GM19467 (cell line): ENCODE results near the gene SPIRE2.
"Not testable (repeated sequence)": the region's sequence is repeated elsewhere in the genome, so short reads cannot be mapped to it uniquely, and the experiment has no call there.

Experiments
- ATAC-seq: cut with Tn5 transposase; IDR thresholded peaks from one replicate; pipeline ENCODE4 v1.9.1; 2021; ENCODE audit warnings: mild to moderate bottlenecking, moderate library complexity; ENCODE audit not compliant: unreplicated experiment

SPIRE2 gene

DNA sequence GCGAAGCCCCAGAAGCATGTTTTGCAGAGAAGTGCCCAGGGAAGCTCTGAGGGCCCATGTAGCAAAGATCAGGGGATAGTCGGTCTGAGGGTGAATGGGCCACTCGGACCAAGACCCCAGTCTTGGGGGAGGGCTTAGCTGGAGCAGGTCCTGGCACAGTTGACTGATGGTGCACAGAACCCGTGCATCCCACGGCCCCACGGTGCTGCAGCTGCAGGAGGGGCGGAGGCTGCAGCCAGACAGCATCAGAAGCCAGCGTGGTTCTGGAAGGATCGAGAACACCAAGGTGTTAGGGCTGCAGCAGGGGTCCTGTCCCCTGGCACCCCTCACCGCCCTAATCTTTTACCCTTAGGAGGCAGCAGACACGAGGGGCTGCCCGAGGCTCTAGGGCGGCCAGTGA, 83.9 kb downstream of the SPIRE2 start:
- ATAC-seq, result no peak

GRCh38 chr16:89912627-89913026, 84.4 kb downstream of the SPIRE2 start:
- no peak for ATAC-seq

GRCh38 chr16:89913408-89914387, 85.4 kb downstream of the SPIRE2 start:
- ATAC-seq, result no peak

DNA sequence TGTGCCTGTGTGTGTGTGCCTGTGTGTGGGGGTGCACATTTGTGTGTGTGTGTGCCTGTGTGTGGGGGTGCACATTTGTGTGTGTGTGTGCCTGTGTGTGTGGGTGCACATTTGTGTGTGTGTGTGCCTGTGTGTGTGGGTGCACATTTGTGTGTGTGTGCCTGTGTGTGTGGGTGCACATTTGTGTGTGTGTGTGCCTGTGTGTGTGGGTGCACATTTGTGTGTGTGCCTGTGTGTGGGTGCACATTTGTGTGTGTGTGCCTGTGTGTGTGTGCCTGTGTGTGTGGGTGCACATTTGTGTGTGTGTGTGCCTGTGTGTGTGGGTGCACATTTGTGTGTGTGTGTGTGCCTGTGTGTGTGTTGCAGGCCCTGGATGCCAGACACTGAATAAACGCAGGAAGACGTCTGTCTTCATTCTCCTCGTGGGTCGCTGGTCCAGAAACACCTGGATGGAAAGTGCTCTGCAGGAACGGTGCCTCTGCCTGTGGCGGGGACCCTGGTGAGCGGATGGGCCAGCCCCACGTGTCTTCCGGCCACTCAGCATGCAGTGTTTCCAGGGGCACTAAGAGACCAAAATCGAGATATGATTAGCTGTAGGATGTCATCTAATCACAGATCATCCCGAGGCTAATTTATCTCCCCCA, 86.5 kb downstream of the SPIRE2 start:
- not testable (repeated sequence) for ATAC-seq

GRCh38 chr16:89915303-89916232, 87.3 kb downstream of the SPIRE2 start:
- ATAC-seq, result no peak

DNA sequence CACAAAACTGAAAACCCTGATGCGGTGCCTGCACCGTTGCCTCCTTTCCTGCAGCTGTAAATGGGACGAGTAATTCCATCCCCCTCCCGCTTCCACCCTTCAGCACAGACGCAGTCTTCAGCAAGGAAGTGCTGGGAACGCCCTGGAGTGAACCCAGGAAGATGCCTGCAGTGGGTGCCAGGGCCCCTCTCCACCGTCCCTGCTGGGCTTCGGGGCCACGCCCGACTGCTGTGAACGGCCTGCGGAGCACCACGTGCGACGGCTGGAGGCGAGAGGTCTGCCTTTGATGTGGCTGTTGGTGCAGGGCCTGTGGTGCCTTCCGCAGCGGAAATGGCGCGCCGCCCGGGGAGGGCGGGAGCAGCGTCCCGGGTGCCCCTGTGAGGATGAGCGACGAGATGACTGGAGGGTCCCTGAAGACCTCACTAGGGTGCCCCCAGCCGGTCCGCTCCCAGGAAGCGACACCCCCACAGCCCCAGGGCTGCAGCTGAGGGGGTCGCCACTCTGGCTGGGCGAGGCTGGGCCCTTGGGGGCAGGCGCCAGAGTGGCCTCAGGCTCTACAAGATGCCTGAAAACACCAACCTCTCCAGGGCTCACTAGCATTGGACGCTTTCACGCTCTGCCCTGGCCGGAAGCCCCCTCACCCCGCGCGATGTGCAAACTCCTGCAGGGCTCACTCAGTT, 89.6 kb downstream of the SPIRE2 start:
- ATAC-seq, result peak; percentile 72

DNA sequence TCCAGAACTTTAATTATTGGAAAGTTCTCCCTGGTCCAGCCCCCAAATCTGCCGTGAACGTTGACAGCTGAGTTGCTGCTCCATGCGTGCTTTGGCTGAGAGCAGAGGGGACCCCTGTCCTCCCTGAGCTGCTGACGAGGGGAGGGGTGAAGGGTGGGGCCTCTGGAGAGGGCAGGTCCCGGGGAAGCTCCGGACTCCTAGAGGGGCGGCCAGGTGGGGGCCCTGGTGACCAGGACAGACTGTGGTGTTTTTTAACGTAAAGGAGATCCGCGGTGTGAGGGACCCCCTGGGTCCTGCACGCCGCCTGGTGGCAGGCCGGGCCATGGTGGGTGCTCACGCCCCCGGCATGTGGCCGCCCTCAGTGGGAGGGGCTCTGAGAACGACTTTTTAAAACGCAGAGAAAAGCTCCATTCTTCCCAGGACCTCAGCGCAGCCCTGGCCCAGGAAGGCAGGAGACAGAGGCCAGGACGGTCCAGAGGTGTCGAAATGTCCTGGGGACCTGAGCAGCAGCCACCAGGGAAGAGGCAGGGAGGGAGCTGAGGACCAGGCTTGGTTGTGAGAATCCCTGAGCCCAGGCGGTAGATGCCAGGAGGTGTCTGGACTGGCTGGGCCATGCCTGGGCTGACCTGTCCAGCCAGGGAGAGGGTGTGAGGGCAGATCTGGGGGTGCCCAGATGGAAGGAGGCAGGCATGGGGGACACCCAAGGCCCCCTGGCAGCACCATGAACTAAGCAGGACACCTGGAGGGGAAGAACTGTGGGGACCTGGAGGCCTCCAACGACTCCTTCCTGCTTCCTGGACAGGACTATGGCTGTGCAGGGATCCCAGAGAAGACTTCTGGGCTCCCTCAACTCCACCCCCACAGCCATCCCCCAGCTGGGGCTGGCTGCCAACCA, 90.4 kb downstream of the SPIRE2 start, which contains the start of gene MC1R:
Gene MC1R (plus strand): TSS at position 410 of the 895 bp plus-strand sequence. CDS start 397 bp downstream, at position 807.
- peak; percentile 20 for ATAC-seq

GRCh38 chr16:89919535-89920406, 91.5 kb downstream of the SPIRE2 start:
- ATAC-seq, result no peak

- ATAC-seq, result no peak
Measured at GRCh38 chr16:89920723-89921122, 92.4 kb downstream of the SPIRE2 start.
